Measurements from ENCODE around the gene GJD3. TPM values are rescaled to one million over a fixed set of nuclear protein-coding genes. Genes with fewer than 3 reads are reported as not detected.

Gene GJD3
- total RNA-seq, 4 donors from 2014 or later: not detected

DNA sequence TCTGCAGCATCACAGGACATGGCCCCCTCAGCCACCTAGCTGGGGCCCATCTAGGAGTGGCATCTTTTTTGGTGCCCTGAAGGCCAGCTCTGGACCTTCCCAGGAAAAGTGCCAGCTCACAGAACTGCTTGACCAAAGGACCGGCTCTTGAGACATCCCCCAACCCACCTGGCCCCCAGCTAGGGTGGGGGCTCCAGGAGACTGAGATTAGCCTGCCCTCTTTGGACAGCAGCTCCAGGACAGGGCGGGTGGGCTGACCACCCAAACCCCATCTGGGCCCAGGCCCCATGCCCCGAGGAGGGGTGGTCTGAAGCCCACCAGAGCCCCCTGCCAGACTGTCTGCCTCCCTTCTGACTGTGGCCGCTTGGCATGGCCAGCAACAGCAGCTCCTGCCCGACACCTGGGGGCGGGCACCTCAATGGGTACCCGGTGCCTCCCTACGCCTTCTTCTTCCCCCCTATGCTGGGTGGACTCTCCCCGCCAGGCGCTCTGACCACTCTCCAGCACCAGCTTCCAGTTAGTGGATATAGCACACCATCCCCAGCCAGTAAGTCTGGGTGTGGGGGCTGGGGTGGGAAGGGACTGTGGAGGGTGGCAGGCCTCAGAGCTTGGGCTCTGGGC, 33.6 kb downstream of the GJD3 start:
- no peak for DNase-seq (ENCODE audit: low spot score in 2 of 2)
- H3K27ac ChIP-seq: peak overlapping the region in 3 of 4 donors; percentile 62 to 89 (median 80)
- peaks cover 9 to 100% (median 93%) of the 10 kb centered on the region in 4 donors for H3K4me1 ChIP-seq
- no peaks in the 10 kb centered on the region for H3K27me3 ChIP-seq
- no peaks in the 10 kb centered on the region for H3K9me3 ChIP-seq
- no peaks in the 10 kb centered on the region for H3K36me3 ChIP-seq
- H3K4me3 ChIP-seq: no peak overlapping the region
- no peak for TF ChIP-seq POLR2A (IDR thresholded peaks at IDR 0.05)
- WGBS, 2 donors: 85 to 88% methylated on average over 9 of the region's 10 CpGs

DNA sequence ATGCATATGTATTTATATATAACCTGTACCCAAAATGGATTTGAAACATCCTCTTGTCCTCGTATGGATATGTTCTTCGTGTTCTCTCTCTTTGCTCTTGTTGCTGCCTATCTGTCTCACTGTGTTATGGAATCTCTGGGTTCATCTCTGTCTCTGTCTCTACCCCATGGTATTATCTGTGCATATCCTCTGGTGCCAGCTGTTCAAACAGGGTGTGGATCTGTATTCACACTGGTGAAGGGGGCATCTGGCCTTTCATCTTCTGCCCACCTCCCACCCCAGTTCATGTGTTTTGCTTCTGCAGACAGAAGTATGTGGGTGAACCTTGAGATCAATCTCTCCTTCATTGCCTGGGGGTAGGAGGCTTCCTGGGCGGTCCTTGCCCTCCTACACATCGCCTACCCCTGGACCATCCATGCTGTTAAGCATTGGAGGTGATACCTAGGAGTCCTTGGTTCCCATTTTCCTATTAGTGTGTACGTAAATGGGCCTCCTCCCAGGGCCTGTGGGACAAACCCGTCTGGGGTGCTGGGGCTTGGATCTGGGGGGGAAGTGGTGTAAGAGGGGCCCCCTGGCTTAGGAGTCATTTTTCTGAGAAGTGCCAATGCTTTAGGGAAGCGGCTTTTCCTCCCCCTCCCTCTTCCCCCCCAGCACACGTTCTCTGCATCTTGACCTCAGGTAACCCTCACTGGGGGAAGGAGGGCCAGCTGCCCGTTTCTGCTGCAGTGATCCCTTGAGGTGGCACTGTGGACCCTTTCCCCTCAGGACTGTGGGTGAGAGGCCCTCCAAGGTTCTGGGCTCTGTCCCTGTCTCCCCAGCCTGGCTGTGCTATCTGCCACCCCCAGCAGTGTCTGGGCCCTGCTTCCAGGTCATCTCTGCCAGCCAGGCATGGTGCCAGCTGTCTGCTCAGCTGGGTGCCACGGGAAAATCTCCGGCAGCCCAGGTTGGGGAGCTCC, 34.4 kb downstream of the GJD3 start:
- no peak for DNase-seq (ENCODE audit: low spot score in 2 of 2)
- peaks cover 9 to 100% (median 94%) of the 10 kb centered on the region in 4 donors for H3K4me1 ChIP-seq
- no peak overlapping the region for H3K4me3 ChIP-seq

DNA sequence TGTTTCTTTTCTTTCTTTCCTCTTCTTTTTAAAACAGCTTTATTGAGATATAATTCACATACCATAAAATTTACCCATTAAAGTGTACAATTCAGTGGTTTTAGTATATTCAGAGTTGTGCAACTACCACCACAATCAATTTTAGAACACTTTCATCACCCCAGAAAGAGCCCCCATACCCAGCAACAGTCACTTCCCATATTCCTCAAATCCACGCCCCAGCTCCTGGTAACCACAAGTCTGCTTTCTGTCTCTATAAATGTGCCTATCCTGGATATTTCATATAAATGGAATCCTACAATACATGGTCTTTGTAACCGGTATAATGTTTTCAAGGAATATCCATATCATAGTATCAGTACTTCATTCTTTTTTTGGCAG, 36.2 kb downstream of the GJD3 start:
- no peaks in the 10 kb centered on the region for H3K27me3 ChIP-seq
- H3K9me3 ChIP-seq: no peaks in the 10 kb centered on the region
- TF ChIP-seq EP300 (IDR thresholded peaks at IDR 0.05) (no peak), POLR2A (IDR thresholded peaks at IDR 0.05) (no peak)
- TF ChIP-seq, protein P1, sequence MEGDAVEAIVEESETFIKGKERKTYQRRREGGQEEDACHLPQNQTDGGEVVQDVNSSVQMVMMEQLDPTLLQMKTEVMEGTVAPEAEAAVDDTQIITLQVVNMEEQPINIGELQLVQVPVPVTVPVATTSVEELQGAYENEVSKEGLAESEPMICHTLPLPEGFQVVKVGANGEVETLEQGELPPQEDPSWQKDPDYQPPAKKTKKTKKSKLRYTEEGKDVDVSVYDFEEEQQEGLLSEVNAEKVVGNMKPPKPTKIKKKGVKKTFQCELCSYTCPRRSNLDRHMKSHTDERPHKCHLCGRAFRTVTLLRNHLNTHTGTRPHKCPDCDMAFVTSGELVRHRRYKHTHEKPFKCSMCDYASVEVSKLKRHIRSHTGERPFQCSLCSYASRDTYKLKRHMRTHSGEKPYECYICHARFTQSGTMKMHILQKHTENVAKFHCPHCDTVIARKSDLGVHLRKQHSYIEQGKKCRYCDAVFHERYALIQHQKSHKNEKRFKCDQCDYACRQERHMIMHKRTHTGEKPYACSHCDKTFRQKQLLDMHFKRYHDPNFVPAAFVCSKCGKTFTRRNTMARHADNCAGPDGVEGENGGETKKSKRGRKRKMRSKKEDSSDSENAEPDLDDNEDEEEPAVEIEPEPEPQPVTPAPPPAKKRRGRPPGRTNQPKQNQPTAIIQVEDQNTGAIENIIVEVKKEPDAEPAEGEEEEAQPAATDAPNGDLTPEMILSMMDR (IDR thresholded peaks at IDR 0.05): no peak
- DNase-seq (ENCODE audit: low spot score in 2 of 2): no peak
- H3K4me3 ChIP-seq: no peak overlapping the region
- no peaks in the 10 kb centered on the region for H3K36me3 ChIP-seq
- H3K27ac ChIP-seq: peak overlapping the region in 3 of 4 donors; percentile 50 to 90 (median 64)
- H3K4me1 ChIP-seq: peaks cover 6 to 100% (median 94%) of the 10 kb centered on the region in 4 donors
- 57 to 63% methylated on average over 2 of the region's 2 CpGs for WGBS, 2 donors

More for the DNA sequence above, 34.4 kb downstream of the GJD3 start:
- H3K9me3 ChIP-seq: no peaks in the 10 kb centered on the region
- no peaks in the 10 kb centered on the region for H3K36me3 ChIP-seq
- 37% methylated on average over 11 of the region's 11 CpGs for WGBS, 2 donors
- H3K27me3 ChIP-seq: no peaks in the 10 kb centered on the region
- H3K27ac ChIP-seq: peak overlapping the region in 3 of 4 donors; percentile 62 to 89 (median 80)
- TF ChIP-seq POLR2A (IDR thresholded peaks at IDR 0.05): no peak
- TF ChIP-seq EP300 (IDR thresholded peaks at IDR 0.05): peak in 1 of 2 donors; percentile 46
- TF ChIP-seq, protein P1 (IDR thresholded peaks at IDR 0.05): no peak

DNA sequence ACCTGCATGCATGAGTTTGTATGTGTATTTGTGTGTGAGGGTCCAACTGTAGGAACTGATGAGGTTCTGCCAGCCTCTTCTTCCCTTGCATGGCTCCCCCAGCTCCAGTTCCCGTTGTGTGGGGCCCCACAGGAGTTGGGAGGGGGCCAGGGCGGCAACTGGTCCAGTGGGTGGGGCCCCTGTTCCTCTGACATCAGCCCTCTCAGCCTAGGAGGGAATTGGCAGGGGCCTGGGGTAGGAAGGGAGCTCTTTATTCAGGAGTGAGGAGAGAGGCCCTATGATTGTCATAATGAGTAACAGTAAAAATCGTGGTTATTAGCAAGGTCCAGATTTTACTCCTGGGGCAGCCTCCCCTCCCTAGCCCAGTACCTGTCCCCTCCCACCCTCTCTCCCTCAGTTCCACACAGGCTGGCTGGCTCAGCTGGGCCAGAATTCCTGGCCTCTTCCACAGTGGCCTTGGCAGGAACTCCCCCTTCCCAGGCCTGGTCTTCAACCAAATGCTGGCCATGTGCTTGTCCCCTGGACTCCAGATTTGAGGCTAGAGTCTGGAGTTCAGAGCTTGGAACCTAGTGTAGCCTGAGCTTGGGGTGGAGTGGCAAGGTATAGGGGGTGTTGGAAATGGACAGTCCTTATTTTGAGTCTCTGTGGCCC, 36.7 kb downstream of the GJD3 start:
- no peaks in the 10 kb centered on the region for H3K27me3 ChIP-seq
- H3K9me3 ChIP-seq: no peaks in the 10 kb centered on the region
- WGBS, 2 donors: 12 to 16% methylated on average over 3 of the region's 3 CpGs
- DNase-seq (ENCODE audit: low spot score in 2 of 2): no peak
- no peaks in the 10 kb centered on the region for H3K36me3 ChIP-seq
- H3K4me3 ChIP-seq: no peak overlapping the region
- H3K27ac ChIP-seq: peak overlapping the region in 3 of 4 donors; percentile 64 to 90 (median 86)
- H3K4me1 ChIP-seq: peaks cover 6 to 100% (median 94%) of the 10 kb centered on the region in 4 donors
- TF ChIP-seq EP300 (IDR thresholded peaks at IDR 0.05): no peak
- no peak for TF ChIP-seq POLR2A (IDR thresholded peaks at IDR 0.05)
- TF ChIP-seq, protein P1 (IDR thresholded peaks at IDR 0.05): no peak

DNA sequence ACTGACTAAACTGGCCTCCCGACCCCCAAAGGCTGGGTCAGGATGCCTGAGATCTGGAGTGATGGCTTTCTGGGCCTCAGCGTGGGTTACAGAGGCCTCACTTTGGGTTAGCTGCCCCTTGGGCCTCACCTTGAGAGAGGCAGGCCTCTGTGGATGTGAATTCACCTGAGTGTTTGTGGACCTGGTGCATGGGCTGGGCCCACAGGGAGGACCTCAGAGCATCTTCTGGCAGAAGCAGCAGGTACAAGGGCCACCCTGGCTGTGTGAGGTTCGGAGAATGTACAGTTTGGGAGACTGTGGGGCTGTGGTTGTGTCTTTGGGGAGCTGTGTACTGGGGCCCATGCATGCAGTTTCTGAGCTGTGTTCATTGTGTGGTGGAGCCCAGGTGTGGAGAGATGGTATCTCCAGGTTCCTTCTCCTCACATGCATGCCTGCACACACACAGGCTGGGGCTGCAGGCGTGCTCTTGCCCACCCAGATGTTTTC, 37.2 kb downstream of the GJD3 start:
- Histone ChIP-seq H3K27ac (peak overlapping the region; percentile 53 to 99 (median 88)), H3K4me1 (peaks cover 6 to 100% (median 94%) of the 10 kb centered on the region in 4 donors), H3K27me3 (no peaks in the 10 kb centered on the region), H3K4me3 (no peak overlapping the region), H3K36me3 (no peaks in the 10 kb centered on the region), H3K9me3 (no peaks in the 10 kb centered on the region)
- no peak for DNase-seq (ENCODE audit: low spot score in 2 of 2)
- TF ChIP-seq, protein P1 (IDR thresholded peaks at IDR 0.05): no peak
- TF ChIP-seq EP300 (IDR thresholded peaks at IDR 0.05): no peak
- no peak for TF ChIP-seq POLR2A (IDR thresholded peaks at IDR 0.05)
- 46 to 56% methylated on average over 3 to 4 of the region's 4 CpGs for WGBS, 2 donors

Data from tibial nerve (tissue), 4 donors.